Peyer's patch (tissue), 4 donors: ENCODE results near the gene ARHGAP26. TPM values are rescaled to one million over a fixed set of nuclear protein-coding genes. Genes with fewer than 3 reads are reported as not detected.

Source experiments
- DNase-seq, 3 donors: peaks; one replicate each; pipeline ENCODE4 v3.0.0-alpha.2; 2017 to 2019
- H3K27ac ChIP-seq, 4 donors: fragments of 200-600 bp; sonication (generic); one replicate each; pipeline ENCODE4 v1.5.1; 2016 to 2019
- H3K27me3 ChIP-seq, 2 donors: fragments of 200-600 bp; sonication (generic); one replicate each; pipeline ENCODE4 v1.5.1; 2019
- H3K36me3 ChIP-seq, 3 donors: fragments of 200-600 bp; sonication (generic); one replicate each; pipeline ENCODE4 v1.5.1; 2016 to 2019
- H3K4me1 ChIP-seq, 4 donors: fragments of 200-600 bp; sonication (generic); one replicate each; pipeline ENCODE4 v1.5.1; 2016 to 2019
- H3K4me3 ChIP-seq, 4 donors: fragments of 200-600 bp; sonication (generic); 1 replicate in 3 of 4; 2 replicates in 1 of 4; pipeline ENCODE4 v1.5.1; 2016 to 2019; ENCODE audit warnings: mild to moderate bottlenecking in 1 of 4
- H3K9me3 ChIP-seq, 4 donors: fragments of 200-600 bp; sonication (generic); one replicate each; pipeline ENCODE4 v1.5.1; 2016 to 2019; ENCODE audit warnings: mild to moderate bottlenecking in 1 of 4
- POLR2A ChIP-seq, 2 donors: fragments of 450-650 bp; IDR thresholded peaks; one replicate each; pipeline ENCODE4 v1.5.1; 2017; ENCODE audit warnings: antibody characterized with exemption in 2 of 2, mild to moderate bottlenecking in 2 of 2, moderate library complexity in 2 of 2
- total RNA-seq, 4 donors: library from RNA; depleted of rRNA; stranded (reverse); fragments of >200 nt; gene quantifications; one replicate each; pipeline ENCODE4 v1.1.0, GENCODE V29; 2016
- TF ChIP-seq, protein P1 (sequence below), 6 experiments: fragments of 450-650 bp in 4 of 6; fragments of 200-600 bp in 2 of 6; sonication (generic) in 1 of 6; IDR thresholded peaks; one replicate each; pipeline ENCODE4 v1.5.1; 2017 to 2019; ENCODE audit warnings: antibody characterized with exemption in 6 of 6, mild to moderate bottlenecking in 3 of 6, moderate library complexity in 1 of 6

Gene ARHGAP26
- total RNA-seq, 4 donors from 2014 or later = 60.1 to 180 (median 126) TPM

DNA sequence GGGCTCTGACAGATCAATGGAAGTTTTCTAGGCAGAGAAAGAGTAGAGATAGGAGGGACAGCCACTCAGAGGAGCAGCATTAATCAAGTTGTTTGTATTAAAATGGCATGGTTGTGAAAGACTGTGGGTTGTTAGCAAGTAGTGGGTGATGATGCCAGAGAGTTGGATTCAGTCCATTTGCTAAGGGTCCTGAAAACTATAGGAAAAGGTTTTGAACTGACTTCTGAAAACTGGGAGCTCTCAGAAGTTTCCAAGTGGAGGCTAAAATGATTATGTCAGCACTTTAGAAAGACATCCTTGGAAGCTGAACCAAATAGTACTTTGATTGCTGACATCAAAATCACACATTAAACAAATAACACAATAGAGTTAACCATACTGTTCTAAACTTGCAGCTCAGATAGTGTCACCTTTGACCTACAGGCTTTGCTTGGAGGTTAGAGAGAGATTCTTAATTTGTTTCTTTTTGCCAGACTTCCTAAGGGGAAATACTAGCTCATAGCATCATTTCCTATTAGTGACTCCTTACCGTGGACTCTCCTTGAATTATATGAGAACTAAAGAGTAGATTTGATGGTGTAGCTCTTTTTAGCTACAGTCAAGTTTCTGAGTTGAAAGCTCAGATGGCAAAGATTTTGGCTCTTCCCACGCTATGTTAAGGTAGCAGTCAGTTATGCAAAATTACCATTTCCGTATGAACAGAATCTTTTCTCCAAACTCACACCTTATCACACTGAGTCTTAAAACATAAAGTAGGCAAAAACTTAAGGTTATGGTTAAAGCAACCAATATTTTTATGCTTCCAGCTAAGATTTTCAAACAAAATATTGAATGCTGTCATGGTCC is 356.2 kb downstream of the ARHGAP26 start:
- H3K27me3 ChIP-seq = no peaks in the 10 kb centered on the region
- no peaks in the 10 kb centered on the region for H3K36me3 ChIP-seq
- H3K27ac ChIP-seq = no peak overlapping the region
- peaks cover 0 to 9% (median 0%) of the 10 kb centered on the region in 4 donors for H3K4me1 ChIP-seq
- no peak for DNase-seq
- no peaks in the 10 kb centered on the region for H3K9me3 ChIP-seq
- TF ChIP-seq, protein P1, sequence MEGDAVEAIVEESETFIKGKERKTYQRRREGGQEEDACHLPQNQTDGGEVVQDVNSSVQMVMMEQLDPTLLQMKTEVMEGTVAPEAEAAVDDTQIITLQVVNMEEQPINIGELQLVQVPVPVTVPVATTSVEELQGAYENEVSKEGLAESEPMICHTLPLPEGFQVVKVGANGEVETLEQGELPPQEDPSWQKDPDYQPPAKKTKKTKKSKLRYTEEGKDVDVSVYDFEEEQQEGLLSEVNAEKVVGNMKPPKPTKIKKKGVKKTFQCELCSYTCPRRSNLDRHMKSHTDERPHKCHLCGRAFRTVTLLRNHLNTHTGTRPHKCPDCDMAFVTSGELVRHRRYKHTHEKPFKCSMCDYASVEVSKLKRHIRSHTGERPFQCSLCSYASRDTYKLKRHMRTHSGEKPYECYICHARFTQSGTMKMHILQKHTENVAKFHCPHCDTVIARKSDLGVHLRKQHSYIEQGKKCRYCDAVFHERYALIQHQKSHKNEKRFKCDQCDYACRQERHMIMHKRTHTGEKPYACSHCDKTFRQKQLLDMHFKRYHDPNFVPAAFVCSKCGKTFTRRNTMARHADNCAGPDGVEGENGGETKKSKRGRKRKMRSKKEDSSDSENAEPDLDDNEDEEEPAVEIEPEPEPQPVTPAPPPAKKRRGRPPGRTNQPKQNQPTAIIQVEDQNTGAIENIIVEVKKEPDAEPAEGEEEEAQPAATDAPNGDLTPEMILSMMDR (IDR thresholded peaks at IDR 0.05) = no peak
- no peak for TF ChIP-seq POLR2A (IDR thresholded peaks at IDR 0.05)
- no peak overlapping the region for H3K4me3 ChIP-seq

GRCh38 chr5:143128412-143129071 is 358.4 kb downstream of the ARHGAP26 start:
- peaks cover 0 to 9% (median 0%) of the 10 kb centered on the region in 4 donors for H3K4me1 ChIP-seq
- no peak for TF ChIP-seq POLR2A (IDR thresholded peaks at IDR 0.05)
- TF ChIP-seq, protein P1 (IDR thresholded peaks at IDR 0.05) = no peak
- no peaks in the 10 kb centered on the region for H3K27me3 ChIP-seq
- DNase-seq = no peak
- H3K4me3 ChIP-seq = no peak overlapping the region
- H3K9me3 ChIP-seq = no peaks in the 10 kb centered on the region
- H3K27ac ChIP-seq = no peak overlapping the region
- no peaks in the 10 kb centered on the region for H3K36me3 ChIP-seq

DNA sequence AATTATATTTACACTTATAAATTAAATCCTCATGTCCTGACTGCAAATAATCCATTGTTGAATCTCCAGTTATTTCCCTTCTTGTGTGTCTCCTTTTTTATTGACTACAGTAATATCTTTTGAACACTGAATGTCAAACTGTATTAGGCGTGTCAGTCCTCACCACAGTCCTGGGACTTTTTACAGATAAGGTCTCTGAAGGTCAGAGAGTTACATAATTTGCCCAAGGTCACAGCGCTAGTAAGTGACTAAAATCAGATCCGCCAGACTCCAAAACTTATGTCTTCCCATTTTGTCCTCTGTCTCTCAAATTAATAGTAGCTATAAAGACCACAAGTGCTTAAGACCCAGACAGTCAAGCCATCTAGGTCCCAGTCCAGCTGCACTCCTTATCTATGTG is 359.0 kb downstream of the ARHGAP26 start:
- H3K27me3 ChIP-seq = no peaks in the 10 kb centered on the region
- TF ChIP-seq, protein P1 (IDR thresholded peaks at IDR 0.05) = no peak
- no peak for TF ChIP-seq POLR2A (IDR thresholded peaks at IDR 0.05)
- H3K9me3 ChIP-seq = no peaks in the 10 kb centered on the region
- no peak overlapping the region for H3K27ac ChIP-seq
- DNase-seq = no peak
- H3K4me3 ChIP-seq = no peak overlapping the region
- H3K4me1 ChIP-seq = peaks cover 0 to 9% (median 0%) of the 10 kb centered on the region in 4 donors
- peaks cover 0 to 5% (median 0%) of the 10 kb centered on the region in 3 donors for H3K36me3 ChIP-seq

- Histone ChIP-seq H3K9me3 (no peaks in the 10 kb centered on the region), H3K27me3 (no peaks in the 10 kb centered on the region), H3K4me1 (peaks cover 0 to 9% (median 0%) of the 10 kb centered on the region in 4 donors), H3K36me3 (peaks cover 0 to 6% (median 0%) of the 10 kb centered on the region in 3 donors), H3K27ac (no peak overlapping the region), H3K4me3 (no peak overlapping the region)
- TF ChIP-seq, protein P1 (IDR thresholded peaks at IDR 0.05) = no peak
- TF ChIP-seq POLR2A (IDR thresholded peaks at IDR 0.05) = no peak
- DNase-seq = no peak
Measured at GRCh38 chr5:143129910-143130612, 359.9 kb downstream of the ARHGAP26 start.

DNA sequence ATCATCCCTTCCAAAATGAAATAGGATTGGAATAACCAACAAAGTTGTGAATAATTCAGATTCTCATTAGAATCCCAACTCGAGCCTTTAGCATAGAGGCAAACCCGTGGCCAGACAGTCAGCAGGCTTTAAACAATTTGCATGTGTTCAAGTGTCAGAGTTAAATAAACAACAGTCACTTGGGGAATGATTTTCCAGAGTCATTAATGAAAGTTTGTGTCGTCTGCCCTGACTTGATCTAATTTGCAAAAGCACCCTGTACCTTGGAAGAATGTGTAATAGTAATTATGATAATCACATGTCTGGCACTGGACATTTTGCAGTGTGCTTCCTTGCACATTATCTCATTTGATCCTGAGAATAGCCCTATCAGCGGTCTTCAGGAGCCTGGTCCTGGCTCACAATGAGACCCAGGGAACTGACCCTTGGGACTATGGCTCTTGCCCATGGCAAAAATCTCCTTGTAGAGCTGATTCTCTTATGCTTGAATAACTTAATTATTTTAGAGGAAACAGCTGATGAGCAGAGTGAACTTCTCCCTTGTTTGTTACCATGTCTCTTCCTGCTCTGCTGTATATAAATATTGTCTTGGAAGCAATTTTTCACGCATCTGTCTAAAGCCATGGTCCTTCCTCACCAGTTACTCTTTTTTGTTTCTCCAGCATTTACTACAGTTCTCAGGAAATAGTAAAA is 360.6 kb downstream of the ARHGAP26 start:
- Histone ChIP-seq H3K27me3 (no peaks in the 10 kb centered on the region), H3K9me3 (no peaks in the 10 kb centered on the region), H3K4me1 (peaks cover 0 to 9% (median 0%) of the 10 kb centered on the region in 4 donors), H3K27ac (no peak overlapping the region), H3K36me3 (peaks cover 0 to 6% (median 0%) of the 10 kb centered on the region in 3 donors), H3K4me3 (no peak overlapping the region)
- DNase-seq = no peak
- TF ChIP-seq, protein P1 (IDR thresholded peaks at IDR 0.05) = no peak
- TF ChIP-seq POLR2A (IDR thresholded peaks at IDR 0.05) = no peak
